ENCODE measurements around the gene JAKMIP1. TPM values are rescaled to one million over a fixed set of nuclear protein-coding genes. Genes with fewer than 3 reads are reported as not detected.

JAKMIP1 gene
- total RNA-seq, 1 donor from 2014 or later = 0.89 TPM

- Mint-ChIP-seq H3K27ac (no peak overlapping the region), H3K36me3 (ENCODE audit: insufficient read depth) (no peaks in the 10 kb centered on the region), H3K4me3 (ENCODE audit: low read depth) (no peak overlapping the region), H3K27me3 (peaks cover 23% of the 10 kb centered on the region), H3K4me1 (ENCODE audit: low read depth) (no peaks in the 10 kb centered on the region), H3K9me3 (ENCODE audit: low read depth) (no peaks in the 10 kb centered on the region)
- DNase-seq (ENCODE audit: low spot score, unreplicated experiment) = no peak
- no peak for TF ChIP-seq CTCF (IDR thresholded peaks at IDR 0.05; ENCODE audit: unreplicated experiment)
Observed at GRCh38 chr4:6042293-6043063, 157.9 kb downstream of the JAKMIP1 start.

- H3K27ac Mint-ChIP-seq = no peak overlapping the region
- H3K4me3 Mint-ChIP-seq (ENCODE audit: low read depth) = no peak overlapping the region
- no peak for TF ChIP-seq CTCF (IDR thresholded peaks at IDR 0.05; ENCODE audit: unreplicated experiment)
- no peak for DNase-seq (ENCODE audit: low spot score, unreplicated experiment)
- H3K4me1 Mint-ChIP-seq (ENCODE audit: low read depth) = no peaks in the 10 kb centered on the region
- H3K27me3 Mint-ChIP-seq = peaks cover 23% of the 10 kb centered on the region
- H3K9me3 Mint-ChIP-seq (ENCODE audit: low read depth) = no peaks in the 10 kb centered on the region
- no peaks in the 10 kb centered on the region for H3K36me3 Mint-ChIP-seq (ENCODE audit: insufficient read depth)
Observed at GRCh38 chr4:6041800-6042199, 158.5 kb downstream of the JAKMIP1 start.

- Mint-ChIP-seq H3K36me3 (ENCODE audit: insufficient read depth) (no peaks in the 10 kb centered on the region), H3K9me3 (ENCODE audit: low read depth) (no peaks in the 10 kb centered on the region), H3K27me3 (peaks cover 25% of the 10 kb centered on the region), H3K27ac (no peak overlapping the region), H3K4me1 (ENCODE audit: low read depth) (no peaks in the 10 kb centered on the region), H3K4me3 (ENCODE audit: low read depth) (no peak overlapping the region)
- no peak for DNase-seq (ENCODE audit: low spot score, unreplicated experiment)
- TF ChIP-seq CTCF (IDR thresholded peaks at IDR 0.05; ENCODE audit: unreplicated experiment) = no peak
Observed at GRCh38 chr4:6038711-6039110, 161.6 kb downstream of the JAKMIP1 start.

- Mint-ChIP-seq H3K27ac (no peak overlapping the region), H3K4me1 (ENCODE audit: low read depth) (no peaks in the 10 kb centered on the region), H3K27me3 (peaks cover 17% of the 10 kb centered on the region), H3K9me3 (ENCODE audit: low read depth) (no peaks in the 10 kb centered on the region), H3K4me3 (ENCODE audit: low read depth) (no peak overlapping the region), H3K36me3 (ENCODE audit: insufficient read depth) (no peaks in the 10 kb centered on the region)
- TF ChIP-seq CTCF (IDR thresholded peaks at IDR 0.05; ENCODE audit: unreplicated experiment) = no peak
- no peak for DNase-seq (ENCODE audit: low spot score, unreplicated experiment)
Observed at GRCh38 chr4:6035786-6036185, 164.6 kb downstream of the JAKMIP1 start.

GRCh38 chr4:6033381-6033780, 167.0 kb downstream of the JAKMIP1 start:
- Mint-ChIP-seq H3K36me3 (ENCODE audit: insufficient read depth) (no peaks in the 10 kb centered on the region), H3K4me3 (ENCODE audit: low read depth) (no peak overlapping the region), H3K27me3 (peaks cover 13% of the 10 kb centered on the region), H3K27ac (no peak overlapping the region), H3K9me3 (ENCODE audit: low read depth) (no peaks in the 10 kb centered on the region), H3K4me1 (ENCODE audit: low read depth) (no peaks in the 10 kb centered on the region)
- no peak for DNase-seq (ENCODE audit: low spot score, unreplicated experiment)
- no peak for TF ChIP-seq CTCF (IDR thresholded peaks at IDR 0.05; ENCODE audit: unreplicated experiment)

All from progenitor cell of endocrine pancreas (in vitro differentiated cells).